Neural progenitor cell (in vitro differentiated cells): Measurements from ENCODE around the gene CTNNA1. TPM values are rescaled to one million over a fixed set of nuclear protein-coding genes. Genes with fewer than 3 reads are reported as not detected.

Experiments
- DNase-seq: peaks from one replicate; pipeline ENCODE4 v3.0.0-alpha.2; 2016; ENCODE audit warnings: low spot score
- H2AFZ ChIP-seq: fragments of 200-600 bp; sonication (generic); replicated peaks from 2 replicates; pipeline ENCODE4 v1.6.1; 2016; ENCODE audit warnings: antibody characterized with exemption
- H3F3A ChIP-seq: fragments of 200-600 bp; sonication (generic); 2 replicates; pipeline ENCODE4 v1.6.1; 2016; ENCODE audit warnings: antibody characterized with exemption, low read depth
- H3K27ac ChIP-seq: fragments of 200-600 bp; sonication (generic); 2 replicates; pipeline ENCODE4 v1.5.1; 2016; ENCODE audit warnings: mild to moderate bottlenecking
- H3K27me3 ChIP-seq: fragments of 200-600 bp; sonication (generic); 2 replicates; pipeline ENCODE4 v1.6.1; 2016; ENCODE audit warnings: mild to moderate bottlenecking, moderate library complexity
- H3K36me3 ChIP-seq: fragments of 200-600 bp; sonication (generic); 2 replicates; pipeline ENCODE4 v1.5.1; 2016
- H3K4me1 ChIP-seq: fragments of 200-600 bp; sonication (generic); 2 replicates; pipeline ENCODE4 v1.6.1; 2016; ENCODE audit warnings: mixed run types
- H3K4me2 ChIP-seq: fragments of 200-600 bp; sonication (generic); 2 replicates; pipeline ENCODE4 v1.6.1; 2016
- H3K4me3 ChIP-seq: fragments of 200-600 bp; sonication (generic); 2 replicates; pipeline ENCODE4 v1.5.1; 2016
- H3K79me2 ChIP-seq: fragments of 200-600 bp; sonication (generic); 2 replicates; pipeline ENCODE4 v1.6.1; 2016; ENCODE audit warnings: low read depth
- H3K9ac ChIP-seq: fragments of 200-600 bp; sonication (generic); 2 replicates; pipeline ENCODE4 v1.6.1; 2016
- H3K9me3 ChIP-seq: fragments of 200-600 bp; sonication (generic); 2 replicates; pipeline ENCODE4 v1.5.1; 2016; ENCODE audit warnings: low read depth
- H4K20me1 ChIP-seq: fragments of 200-600 bp; sonication (generic); 2 replicates; pipeline ENCODE4 v1.6.1; 2016; ENCODE audit warnings: low read depth
- H3K27ac Mint-ChIP-seq: 3 replicates; pipeline ENCODE4 v1.8.0; 2021; ENCODE audit warnings: mixed read lengths
- H3K27me3 Mint-ChIP-seq: 2 replicates; pipeline ENCODE4 v1.8.0; 2022; ENCODE audit warnings: low read depth, mild to moderate bottlenecking, inconsistent platforms, moderate library complexity, mixed read lengths; ENCODE audit not compliant: insufficient read depth
- H3K36me3 Mint-ChIP-seq: 3 replicates; pipeline ENCODE4 v1.8.0; 2021; ENCODE audit warnings: mixed read lengths
- H3K4me1 Mint-ChIP-seq: 3 replicates; pipeline ENCODE4 v1.8.0; 2021; ENCODE audit warnings: mixed read lengths
- H3K4me3 Mint-ChIP-seq: 3 replicates; pipeline ENCODE4 v1.8.0; 2021; ENCODE audit warnings: mild to moderate bottlenecking, moderate library complexity, mixed read lengths
- H3K9me3 Mint-ChIP-seq: 3 replicates; pipeline ENCODE4 v1.8.0; 2020; ENCODE audit warnings: mixed read lengths
- EZH2 ChIP-seq: fragments of 200-600 bp; sonication (generic); IDR thresholded peaks from 2 replicates; pipeline ENCODE4 v1.6.1; 2017; ENCODE audit warnings: antibody characterized with exemption, mild to moderate bottlenecking, moderate library complexity
- EZH2phosphoT487 ChIP-seq: fragments of 200-600 bp; sonication (generic); IDR thresholded peaks from 2 replicates; pipeline ENCODE4 v1.6.1; 2017; ENCODE audit warnings: antibody characterized with exemption
- total RNA-seq: library from RNA; depleted of rRNA; stranded (reverse); fragments of >200 nt; gene quantifications from 2 replicates; pipeline ENCODE4 v1.2.3, GENCODE V29; 2015; ENCODE audit warnings: low replicate concordance
- TF ChIP-seq, protein P1 (sequence below): fragments of 200-600 bp; sonication (generic); IDR thresholded peaks from 2 replicates; pipeline ENCODE4 v1.5.1; 2017; ENCODE audit warnings: antibody characterized with exemption, mild to moderate bottlenecking

Gene CTNNA1
- total RNA-seq, 1 donor from 2014 or later, result 305 TPM

DNA sequence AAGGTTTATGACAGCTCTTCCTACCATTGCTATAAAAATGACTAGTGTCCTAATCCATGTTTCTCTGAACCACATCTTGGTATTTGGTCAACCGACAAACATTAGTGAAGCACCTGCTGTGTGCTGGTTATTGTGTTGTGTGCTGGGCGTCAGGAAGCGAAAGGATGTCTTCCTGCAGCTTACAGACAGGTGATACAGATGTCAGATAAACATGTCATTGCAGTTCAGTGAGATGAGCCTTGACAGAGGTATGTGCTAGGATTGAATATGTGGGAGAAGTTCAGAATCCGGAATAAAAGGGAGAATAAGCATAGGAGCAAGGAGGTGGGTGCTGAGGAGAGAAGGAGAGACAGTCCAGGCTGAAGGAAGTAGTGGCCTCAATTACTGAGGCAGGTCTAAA, 20.3 kb upstream of the CTNNA1 start:
- Histone ChIP-seq H3K9ac (no peak overlapping the region), H3K9me3 (no peaks in the 10 kb centered on the region), H3K79me2 (no peaks in the 10 kb centered on the region), H3K4me2 (no peak overlapping the region), H3K27me3 (no peaks in the 10 kb centered on the region), H3K27ac (no peak overlapping the region), H4K20me1 (no peaks in the 10 kb centered on the region), H3K4me1 (no peaks in the 10 kb centered on the region), H3K36me3 (no peaks in the 10 kb centered on the region), H3F3A (no peaks in the 10 kb centered on the region), H2AFZ (no peak overlapping the region), H3K4me3 (no peak overlapping the region)
- H3K9me3 Mint-ChIP-seq, result no peaks in the 10 kb centered on the region
- H3K4me1 Mint-ChIP-seq, result no peaks in the 10 kb centered on the region
- peaks cover 6% of the 10 kb centered on the region for H3K27me3 Mint-ChIP-seq
- TF ChIP-seq EZH2phosphoT487, result no peak
- no peak for TF ChIP-seq EZH2
- TF ChIP-seq, protein P1, sequence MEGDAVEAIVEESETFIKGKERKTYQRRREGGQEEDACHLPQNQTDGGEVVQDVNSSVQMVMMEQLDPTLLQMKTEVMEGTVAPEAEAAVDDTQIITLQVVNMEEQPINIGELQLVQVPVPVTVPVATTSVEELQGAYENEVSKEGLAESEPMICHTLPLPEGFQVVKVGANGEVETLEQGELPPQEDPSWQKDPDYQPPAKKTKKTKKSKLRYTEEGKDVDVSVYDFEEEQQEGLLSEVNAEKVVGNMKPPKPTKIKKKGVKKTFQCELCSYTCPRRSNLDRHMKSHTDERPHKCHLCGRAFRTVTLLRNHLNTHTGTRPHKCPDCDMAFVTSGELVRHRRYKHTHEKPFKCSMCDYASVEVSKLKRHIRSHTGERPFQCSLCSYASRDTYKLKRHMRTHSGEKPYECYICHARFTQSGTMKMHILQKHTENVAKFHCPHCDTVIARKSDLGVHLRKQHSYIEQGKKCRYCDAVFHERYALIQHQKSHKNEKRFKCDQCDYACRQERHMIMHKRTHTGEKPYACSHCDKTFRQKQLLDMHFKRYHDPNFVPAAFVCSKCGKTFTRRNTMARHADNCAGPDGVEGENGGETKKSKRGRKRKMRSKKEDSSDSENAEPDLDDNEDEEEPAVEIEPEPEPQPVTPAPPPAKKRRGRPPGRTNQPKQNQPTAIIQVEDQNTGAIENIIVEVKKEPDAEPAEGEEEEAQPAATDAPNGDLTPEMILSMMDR, result no peak
- no peak for DNase-seq
- no peak overlapping the region for H3K4me3 Mint-ChIP-seq
- H3K36me3 Mint-ChIP-seq, result no peaks in the 10 kb centered on the region
- H3K27ac Mint-ChIP-seq, result no peak overlapping the region

DNA sequence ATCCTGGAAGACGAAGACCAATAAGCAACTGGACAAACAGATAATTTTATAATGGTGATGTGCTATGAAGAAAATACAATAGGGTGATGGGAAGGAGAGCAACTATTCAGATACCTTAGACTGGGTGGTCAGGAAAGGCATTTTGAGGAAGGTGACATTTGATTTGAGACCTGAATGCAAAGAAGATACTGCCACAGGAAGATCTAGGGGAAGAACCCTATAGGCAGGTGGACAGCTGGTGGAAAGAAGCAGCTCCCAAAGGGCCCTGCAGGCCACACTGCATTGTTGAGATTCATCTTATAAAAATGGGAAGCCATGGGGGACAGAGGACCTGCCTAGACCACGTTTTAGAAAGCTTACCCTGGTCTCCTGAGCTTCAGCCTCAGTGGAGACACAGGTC, 19.7 kb upstream of the CTNNA1 start:
- no peaks in the 10 kb centered on the region for H3K9me3 ChIP-seq
- Mint-ChIP-seq H3K4me3 (no peak overlapping the region), H3K9me3 (no peaks in the 10 kb centered on the region), H3K27ac (no peak overlapping the region), H3K27me3 (peaks cover 6% of the 10 kb centered on the region), H3K36me3 (no peaks in the 10 kb centered on the region), H3K4me1 (peaks cover 3% of the 10 kb centered on the region)
- H3K4me3 ChIP-seq, result no peak overlapping the region
- H3K27me3 ChIP-seq, result no peaks in the 10 kb centered on the region
- H4K20me1 ChIP-seq, result no peaks in the 10 kb centered on the region
- TF ChIP-seq EZH2, result no peak
- TF ChIP-seq EZH2phosphoT487, result no peak
- TF ChIP-seq, protein P1, result no peak
- H3K36me3 ChIP-seq, result no peaks in the 10 kb centered on the region
- no peak overlapping the region for H3K27ac ChIP-seq
- no peak overlapping the region for H3K9ac ChIP-seq
- DNase-seq, result no peak
- H3K4me2 ChIP-seq, result no peak overlapping the region
- no peaks in the 10 kb centered on the region for H3K4me1 ChIP-seq
- no peaks in the 10 kb centered on the region for H3F3A ChIP-seq
- H2AFZ ChIP-seq, result no peak overlapping the region
- H3K79me2 ChIP-seq, result no peaks in the 10 kb centered on the region

DNA sequence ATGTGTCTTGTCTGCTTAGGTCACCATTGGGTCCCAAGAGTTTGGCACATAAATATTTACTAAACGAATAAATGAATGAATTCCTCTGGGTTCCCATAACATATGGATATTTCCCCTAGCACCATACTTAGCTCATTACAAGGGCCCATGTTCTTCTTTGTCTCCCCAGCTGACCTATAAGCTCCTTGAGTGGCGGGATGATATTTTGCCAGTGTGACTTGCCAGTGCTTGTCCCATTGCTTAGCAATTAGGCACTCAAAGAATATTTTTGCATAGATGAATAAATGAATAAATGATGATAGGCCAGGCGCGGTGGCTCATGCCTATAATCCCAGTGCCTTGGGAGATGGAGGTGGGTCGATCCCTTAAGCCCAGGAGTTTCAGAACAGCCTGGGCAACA, 16.9 kb upstream of the CTNNA1 start:
- Mint-ChIP-seq H3K4me3 (no peak overlapping the region), H3K4me1 (peaks cover 10% of the 10 kb centered on the region), H3K9me3 (no peaks in the 10 kb centered on the region), H3K27ac (no peak overlapping the region), H3K27me3 (peaks cover 4% of the 10 kb centered on the region), H3K36me3 (no peaks in the 10 kb centered on the region)
- no peaks in the 10 kb centered on the region for H3K27me3 ChIP-seq
- TF ChIP-seq, protein P1, result no peak
- TF ChIP-seq EZH2phosphoT487 (no peak), EZH2 (no peak)
- no peak for DNase-seq
- no peaks in the 10 kb centered on the region for H3F3A ChIP-seq
- no peaks in the 10 kb centered on the region for H4K20me1 ChIP-seq
- no peaks in the 10 kb centered on the region for H3K9me3 ChIP-seq
- no peak overlapping the region for H3K9ac ChIP-seq
- H3K4me3 ChIP-seq, result no peak overlapping the region
- H2AFZ ChIP-seq, result no peak overlapping the region
- H3K4me2 ChIP-seq, result no peak overlapping the region
- H3K4me1 ChIP-seq, result peaks cover 5% of the 10 kb centered on the region
- no peaks in the 10 kb centered on the region for H3K79me2 ChIP-seq
- H3K27ac ChIP-seq, result no peak overlapping the region
- H3K36me3 ChIP-seq, result no peaks in the 10 kb centered on the region
